Loucy (cell line): Measurements from ENCODE around the gene PPP4R4.
"Not testable (repeated sequence)": the region's sequence is repeated elsewhere in the genome, so short reads cannot be mapped to it uniquely, and the experiment has no call there.

Experiments
- H2AFZ ChIP-seq: fragments of 200-600 bp; sonication (generic); 2 replicates; pipeline ENCODE4 v1.6.0; 2016; ENCODE audit warnings: antibody characterized with exemption, mild to moderate bottlenecking, low read length, moderate library complexity
- H3F3A ChIP-seq: fragments of 200-600 bp; 2 replicates; pipeline ENCODE4 v1.6.0; 2016; ENCODE audit warnings: antibody characterized with exemption, low read depth, mild to moderate bottlenecking
- H3K27me3 ChIP-seq: fragments of 200-600 bp; sonication (generic); 2 replicates; pipeline ENCODE4 v1.6.1; 2014; ENCODE audit warnings: low read length, mild to moderate bottlenecking; ENCODE audit not compliant: insufficient read depth, poor library complexity, severe bottlenecking
- H3K36me3 ChIP-seq: fragments of 200-600 bp; sonication (generic); 2 replicates; pipeline ENCODE4 v1.6.1; 2016; ENCODE audit warnings: low read length; ENCODE audit not compliant: insufficient read depth
- H3K4me1 ChIP-seq: fragments of 200-600 bp; sonication (generic); 2 replicates; pipeline ENCODE4 v1.5.1; 2014; ENCODE audit warnings: low read length, mild to moderate bottlenecking; ENCODE audit not compliant: insufficient read depth, poor library complexity, severe bottlenecking
- H3K4me2 ChIP-seq: fragments of 200-600 bp; sonication (generic); 2 replicates; pipeline ENCODE4 v1.6.0; 2014; ENCODE audit warnings: antibody characterized with exemption, low read length, low read depth, mild to moderate bottlenecking; ENCODE audit not compliant: poor library complexity, severe bottlenecking
- H3K4me3 ChIP-seq: fragments of 200-600 bp; sonication (generic); 2 replicates; pipeline ENCODE4 v1.5.1; 2014; ENCODE audit warnings: low read length, mild to moderate bottlenecking, mixed read lengths; ENCODE audit not compliant: poor library complexity, severe bottlenecking
- H3K79me2 ChIP-seq: fragments of 200-600 bp; sonication (generic); 2 replicates; pipeline ENCODE4 v1.6.1; 2014; ENCODE audit warnings: low read length; ENCODE audit not compliant: insufficient read depth
- H3K9ac ChIP-seq: fragments of 200-600 bp; sonication (generic); 2 replicates; pipeline ENCODE4 v1.6.0; 2014; ENCODE audit warnings: mild to moderate bottlenecking, low read depth, low read length, moderate library complexity; ENCODE audit not compliant: poor library complexity, severe bottlenecking
- H3K9me2 ChIP-seq: fragments of 200-600 bp; sonication (generic); replicated peaks from 2 replicates; pipeline ENCODE4 v1.6.1; 2016; ENCODE audit warnings: low read depth, low read length, mixed read lengths
- H3K9me3 ChIP-seq: fragments of 200-600 bp; sonication (generic); 2 replicates; pipeline ENCODE4 v1.6.1; 2014; ENCODE audit warnings: mild to moderate bottlenecking, antibody characterized with exemption, low read length, low read depth; ENCODE audit not compliant: insufficient read depth
- H4K20me1 ChIP-seq: fragments of 200-600 bp; sonication (generic); 2 replicates; pipeline ENCODE4 v1.6.0; 2014; ENCODE audit warnings: antibody characterized with exemption, low read length, mild to moderate bottlenecking; ENCODE audit not compliant: insufficient read depth, poor library complexity, severe bottlenecking
- EZH2phosphoT487 ChIP-seq: fragments of 200-600 bp; IDR thresholded peaks from 2 replicates; pipeline ENCODE4 v1.6.1; 2018; ENCODE audit warnings: antibody characterized with exemption, mild to moderate bottlenecking, moderate library complexity, borderline replicate concordance
- TF ChIP-seq, protein P1 (sequence below): fragments of 200-600 bp; sonication (generic); conservative IDR thresholded peaks from 2 replicates; pipeline ENCODE4 v1.5.1; 2014; ENCODE audit warnings: mild to moderate bottlenecking, antibody characterized with exemption, low read length

Gene PPP4R4

DNA sequence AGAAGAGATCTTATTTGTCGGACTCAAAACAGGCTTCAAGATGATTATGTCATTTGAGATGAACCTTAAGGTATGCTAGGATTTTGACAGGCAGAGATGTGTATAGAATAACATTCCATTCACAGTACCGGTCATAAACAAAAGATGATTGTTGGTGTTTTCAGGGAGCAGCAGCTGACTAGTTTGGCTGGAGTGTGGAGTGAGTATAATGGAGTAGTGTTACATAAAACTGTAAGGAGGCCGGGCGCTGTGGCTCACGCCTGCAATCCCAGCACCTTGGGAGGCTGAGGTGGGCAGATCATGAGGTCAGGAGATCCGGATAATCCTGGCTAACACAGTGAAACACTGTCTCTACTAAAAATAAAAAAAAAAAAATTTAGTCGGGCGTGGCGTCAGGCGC lies 95.0 kb downstream of the PPP4R4 start:
- Histone ChIP-seq H3K4me1 (no peaks in the 10 kb centered on the region), H3K9ac (no peak overlapping the region), H3K36me3 (no peaks in the 10 kb centered on the region), H3K27me3 (no peaks in the 10 kb centered on the region), H3K9me2 (no peaks in the 10 kb centered on the region), H3K4me3 (no peak overlapping the region), H3K9me3 (no peaks in the 10 kb centered on the region), H3K4me2 (no peak overlapping the region), H4K20me1 (no peaks in the 10 kb centered on the region), H2AFZ (no peak overlapping the region), H3K79me2 (no peaks in the 10 kb centered on the region), H3F3A (no peaks in the 10 kb centered on the region)
- TF ChIP-seq EZH2phosphoT487, result no peak
- TF ChIP-seq, protein P1, sequence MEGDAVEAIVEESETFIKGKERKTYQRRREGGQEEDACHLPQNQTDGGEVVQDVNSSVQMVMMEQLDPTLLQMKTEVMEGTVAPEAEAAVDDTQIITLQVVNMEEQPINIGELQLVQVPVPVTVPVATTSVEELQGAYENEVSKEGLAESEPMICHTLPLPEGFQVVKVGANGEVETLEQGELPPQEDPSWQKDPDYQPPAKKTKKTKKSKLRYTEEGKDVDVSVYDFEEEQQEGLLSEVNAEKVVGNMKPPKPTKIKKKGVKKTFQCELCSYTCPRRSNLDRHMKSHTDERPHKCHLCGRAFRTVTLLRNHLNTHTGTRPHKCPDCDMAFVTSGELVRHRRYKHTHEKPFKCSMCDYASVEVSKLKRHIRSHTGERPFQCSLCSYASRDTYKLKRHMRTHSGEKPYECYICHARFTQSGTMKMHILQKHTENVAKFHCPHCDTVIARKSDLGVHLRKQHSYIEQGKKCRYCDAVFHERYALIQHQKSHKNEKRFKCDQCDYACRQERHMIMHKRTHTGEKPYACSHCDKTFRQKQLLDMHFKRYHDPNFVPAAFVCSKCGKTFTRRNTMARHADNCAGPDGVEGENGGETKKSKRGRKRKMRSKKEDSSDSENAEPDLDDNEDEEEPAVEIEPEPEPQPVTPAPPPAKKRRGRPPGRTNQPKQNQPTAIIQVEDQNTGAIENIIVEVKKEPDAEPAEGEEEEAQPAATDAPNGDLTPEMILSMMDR, result no peak

DNA sequence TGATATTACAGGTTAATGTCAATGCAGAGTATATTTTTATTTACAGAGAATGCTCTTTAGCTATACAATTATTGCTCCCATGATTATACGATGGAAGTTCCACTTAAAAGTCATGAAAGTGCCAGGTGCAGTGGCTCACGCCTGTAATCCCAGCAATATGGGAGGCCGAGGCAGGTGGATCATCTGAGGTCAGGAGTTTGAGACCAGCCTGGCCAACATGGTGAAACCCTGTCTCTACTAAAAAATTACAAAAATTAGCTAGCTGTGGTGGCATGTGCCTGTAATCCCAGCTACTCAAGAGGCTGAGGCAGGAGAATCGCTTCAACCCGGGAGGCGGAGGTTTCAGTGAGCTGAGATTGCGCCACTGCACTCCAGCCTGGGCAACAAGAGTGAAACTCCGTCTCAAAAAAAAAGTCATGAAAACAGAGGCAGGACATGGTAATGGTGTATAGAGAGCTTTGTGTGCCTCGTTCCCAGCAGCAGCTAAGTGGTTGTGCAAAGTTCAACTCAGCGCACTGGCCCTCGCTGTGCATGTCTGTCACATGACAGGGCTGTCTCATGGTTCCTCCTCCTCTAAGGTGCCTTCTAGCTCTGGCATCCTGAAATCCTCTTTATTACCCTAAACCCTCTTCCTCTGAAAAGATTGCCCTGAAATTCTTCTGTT lies 102.9 kb downstream of the PPP4R4 start:
- H3F3A ChIP-seq, H3K9me2 ChIP-seq, H4K20me1 ChIP-seq, H2AFZ ChIP-seq, H3K9ac ChIP-seq, H3K4me1 ChIP-seq, H3K36me3 ChIP-seq, H3K4me3 ChIP-seq, H3K4me2 ChIP-seq, H3K79me2 ChIP-seq, H3K27me3 ChIP-seq, H3K9me3 ChIP-seq: not testable (repeated sequence)

DNA sequence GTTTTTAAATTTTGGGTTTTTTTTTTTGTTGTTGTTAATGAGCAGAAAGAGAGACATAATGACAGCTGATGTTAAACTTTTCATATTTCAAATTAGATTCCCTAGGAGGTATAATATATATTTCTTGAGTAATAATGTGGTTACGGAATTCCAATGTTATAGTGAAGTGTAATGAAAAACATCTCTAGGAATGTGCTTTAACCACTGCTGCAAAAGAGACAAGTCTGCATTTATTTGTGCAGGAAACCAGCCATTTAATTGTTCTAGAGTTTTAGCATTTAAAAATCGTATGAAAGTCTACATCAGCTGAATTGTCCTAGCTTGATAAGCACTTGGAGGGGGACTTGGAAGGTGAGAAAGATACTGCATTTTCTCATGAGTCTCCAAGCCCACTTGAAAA lies 104.6 kb downstream of the PPP4R4 start:
- Histone ChIP-seq H3K4me1 (no peaks in the 10 kb centered on the region), H3F3A (no peaks in the 10 kb centered on the region), H4K20me1 (no peaks in the 10 kb centered on the region), H3K79me2 (no peaks in the 10 kb centered on the region), H3K27me3 (no peaks in the 10 kb centered on the region), H3K4me2 (no peak overlapping the region), H3K9me2 (no peaks in the 10 kb centered on the region), H3K9ac (no peak overlapping the region), H2AFZ (no peak overlapping the region), H3K36me3 (no peaks in the 10 kb centered on the region), H3K4me3 (no peak overlapping the region), H3K9me3 (no peaks in the 10 kb centered on the region)
- TF ChIP-seq, protein P1, result no peak
- TF ChIP-seq EZH2phosphoT487, result no peak
